Measurements from ENCODE around the gene MACROD2. TPM values are rescaled to one million over a fixed set of nuclear protein-coding genes. Genes with fewer than 3 reads are reported as not detected.
"Not testable (repeated sequence)": the region's sequence is repeated elsewhere in the genome, so short reads cannot be mapped to it uniquely, and the experiment has no call there.

The MACROD2 gene
- total RNA-seq, 4 donors from 2014 or later, result 4.0 to 14.1 (median 10.4) TPM

DNA sequence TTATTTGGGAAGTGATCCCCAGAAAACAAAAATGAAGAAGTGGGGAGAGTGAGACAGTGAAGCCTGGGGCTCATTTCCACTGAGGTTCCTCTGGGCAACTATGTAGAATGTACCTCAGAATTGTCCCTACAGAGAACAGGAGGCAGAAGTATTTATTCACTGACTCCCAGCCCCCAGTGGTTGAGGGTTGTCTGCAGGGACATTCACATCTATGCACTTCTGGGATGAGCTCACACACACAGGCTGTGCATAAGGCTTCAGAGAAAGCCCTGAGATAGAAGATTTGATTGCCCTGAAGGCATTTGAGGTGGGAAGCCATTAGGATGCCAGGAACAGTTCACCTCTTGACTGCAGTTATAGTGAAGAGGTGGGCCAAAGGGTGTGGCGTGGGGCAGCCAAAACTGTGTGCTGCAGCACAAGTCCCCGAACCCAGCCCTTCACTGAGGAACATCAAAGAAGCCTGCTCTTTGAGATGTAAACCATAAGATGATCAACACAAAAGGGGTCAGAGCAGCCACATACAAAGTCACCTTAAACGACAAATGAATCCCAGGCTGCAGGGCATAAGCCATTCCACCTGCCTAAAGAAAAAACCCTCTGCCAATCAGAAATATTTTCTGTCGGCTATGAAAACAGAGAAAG lies 1195.9 kb downstream of the MACROD2 start:
- Histone ChIP-seq H3K4me3 (no peak overlapping the region), H3K36me3 (no peaks in the 10 kb centered on the region), H3K27me3 (no peaks in the 10 kb centered on the region), H3K9me3 (no peaks in the 10 kb centered on the region), H3K27ac (no peak overlapping the region), H3K4me1 (no peaks in the 10 kb centered on the region)
- no peak for DNase-seq (ENCODE audit: low spot score in 2 of 2)
- TF ChIP-seq POLR2A (IDR thresholded peaks at IDR 0.05), result no peak
- TF ChIP-seq, protein P1, sequence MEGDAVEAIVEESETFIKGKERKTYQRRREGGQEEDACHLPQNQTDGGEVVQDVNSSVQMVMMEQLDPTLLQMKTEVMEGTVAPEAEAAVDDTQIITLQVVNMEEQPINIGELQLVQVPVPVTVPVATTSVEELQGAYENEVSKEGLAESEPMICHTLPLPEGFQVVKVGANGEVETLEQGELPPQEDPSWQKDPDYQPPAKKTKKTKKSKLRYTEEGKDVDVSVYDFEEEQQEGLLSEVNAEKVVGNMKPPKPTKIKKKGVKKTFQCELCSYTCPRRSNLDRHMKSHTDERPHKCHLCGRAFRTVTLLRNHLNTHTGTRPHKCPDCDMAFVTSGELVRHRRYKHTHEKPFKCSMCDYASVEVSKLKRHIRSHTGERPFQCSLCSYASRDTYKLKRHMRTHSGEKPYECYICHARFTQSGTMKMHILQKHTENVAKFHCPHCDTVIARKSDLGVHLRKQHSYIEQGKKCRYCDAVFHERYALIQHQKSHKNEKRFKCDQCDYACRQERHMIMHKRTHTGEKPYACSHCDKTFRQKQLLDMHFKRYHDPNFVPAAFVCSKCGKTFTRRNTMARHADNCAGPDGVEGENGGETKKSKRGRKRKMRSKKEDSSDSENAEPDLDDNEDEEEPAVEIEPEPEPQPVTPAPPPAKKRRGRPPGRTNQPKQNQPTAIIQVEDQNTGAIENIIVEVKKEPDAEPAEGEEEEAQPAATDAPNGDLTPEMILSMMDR (IDR thresholded peaks at IDR 0.05), result no peak
- no peak for TF ChIP-seq EP300 (IDR thresholded peaks at IDR 0.05)
- WGBS, 2 donors, result 68 to 80% methylated on average over 4 of the region's 4 CpGs

DNA sequence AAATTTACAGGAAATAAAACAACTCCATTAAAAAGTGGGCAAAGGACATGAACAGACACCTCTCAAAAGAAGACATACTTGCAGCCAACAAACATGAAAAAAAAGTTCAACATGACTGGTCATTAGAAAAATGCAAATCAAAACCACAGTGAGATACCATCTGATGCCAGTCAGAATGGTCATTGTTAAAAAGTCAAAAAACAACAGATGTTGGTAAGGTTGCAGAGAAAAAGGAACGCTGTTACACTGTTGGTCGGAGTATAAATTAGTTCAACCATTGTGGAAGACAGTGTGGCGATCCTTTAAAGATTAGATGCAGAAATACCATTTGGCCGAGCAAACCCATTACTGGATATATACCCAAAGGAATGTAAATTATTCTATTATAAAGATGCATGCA lies 1200.1 kb downstream of the MACROD2 start:
- no peaks in the 10 kb centered on the region for H3K27me3 ChIP-seq
- H3K4me3 ChIP-seq, result no peak overlapping the region
- H3K4me1 ChIP-seq, result no peaks in the 10 kb centered on the region
- no peak for TF ChIP-seq POLR2A (IDR thresholded peaks at IDR 0.05)
- TF ChIP-seq EP300 (IDR thresholded peaks at IDR 0.05), result no peak
- TF ChIP-seq, protein P1 (IDR thresholded peaks at IDR 0.05), result no peak
- 95 to 98% methylated on average over 4 of the region's 4 CpGs for WGBS, 2 donors
- H3K36me3 ChIP-seq, result no peaks in the 10 kb centered on the region
- no peak for DNase-seq (ENCODE audit: low spot score in 2 of 2)
- H3K9me3 ChIP-seq, result no peaks in the 10 kb centered on the region
- no peak overlapping the region for H3K27ac ChIP-seq

DNA sequence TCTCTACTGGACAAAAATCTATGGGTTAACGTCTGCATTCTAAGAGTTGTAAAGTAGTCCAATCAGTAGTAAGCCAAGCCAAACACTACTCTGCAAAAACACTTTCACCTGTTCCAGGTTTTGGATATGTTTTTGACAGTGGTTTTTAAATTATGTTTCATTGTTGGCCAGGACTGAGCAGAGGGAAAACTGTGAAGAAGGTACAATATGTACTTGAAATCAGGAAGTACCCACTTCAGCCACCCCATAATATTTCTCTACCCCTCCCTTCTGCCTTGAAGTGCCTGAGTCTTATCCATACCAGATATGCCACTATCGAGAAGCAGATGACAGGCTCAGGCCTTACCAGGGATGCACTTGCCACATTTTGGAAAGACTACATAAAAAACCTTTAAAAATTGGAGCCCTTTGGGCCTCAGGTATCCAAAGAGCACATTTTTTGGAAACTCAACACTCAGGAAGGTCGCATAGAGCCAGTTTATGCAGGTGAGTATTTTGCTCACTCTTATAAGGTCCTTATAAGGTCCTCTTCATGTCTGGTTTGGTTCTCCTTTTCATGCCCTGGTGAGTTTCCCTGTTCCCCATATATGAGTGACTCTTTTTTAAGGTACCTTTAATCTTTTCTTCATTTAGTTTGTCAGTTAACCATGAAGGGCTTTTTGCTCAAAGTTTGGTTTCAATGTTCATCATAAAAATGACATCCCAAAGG lies 1201.4 kb downstream of the MACROD2 start:
- Histone ChIP-seq H3K4me1 (no peaks in the 10 kb centered on the region), H3K9me3 (no peaks in the 10 kb centered on the region), H3K4me3 (no peak overlapping the region), H3K27me3 (no peaks in the 10 kb centered on the region), H3K27ac (no peak overlapping the region), H3K36me3 (no peaks in the 10 kb centered on the region)
- WGBS, 2 donors, result 80 to 93% methylated on average over 3 of the region's 3 CpGs
- no peak for TF ChIP-seq POLR2A (IDR thresholded peaks at IDR 0.05)
- TF ChIP-seq EP300 (IDR thresholded peaks at IDR 0.05), result no peak
- TF ChIP-seq, protein P1 (IDR thresholded peaks at IDR 0.05), result no peak
- no peak for DNase-seq (ENCODE audit: low spot score in 2 of 2)

DNA sequence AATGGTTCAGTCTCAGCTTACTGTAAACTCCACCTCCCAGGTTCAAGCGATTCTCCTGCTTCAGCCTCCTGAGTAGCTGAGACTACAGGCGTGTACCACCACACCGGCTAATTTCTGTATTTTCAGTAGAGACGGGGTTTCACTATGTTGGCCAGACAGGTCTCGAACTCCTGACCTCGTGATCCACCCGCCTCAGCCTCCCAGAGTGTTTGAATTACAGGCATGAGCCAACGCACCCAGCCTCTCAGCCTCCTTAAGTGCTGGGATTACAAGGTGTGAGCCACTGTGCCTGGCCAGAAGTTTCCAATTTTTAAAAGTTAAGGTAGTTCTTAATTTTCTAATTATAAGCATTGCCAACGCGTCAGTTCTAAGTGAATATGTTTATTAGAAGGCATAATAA lies 1202.7 kb downstream of the MACROD2 start:
- not testable (repeated sequence) for H3K4me1 ChIP-seq; H3K9me3 ChIP-seq; H3K4me3 ChIP-seq; H3K36me3 ChIP-seq; DNase-seq (ENCODE audit: low spot score in 2 of 2); H3K27ac ChIP-seq; H3K27me3 ChIP-seq
- 89 to 98% methylated on average over 10 of the region's 10 CpGs for WGBS, 2 donors

DNA sequence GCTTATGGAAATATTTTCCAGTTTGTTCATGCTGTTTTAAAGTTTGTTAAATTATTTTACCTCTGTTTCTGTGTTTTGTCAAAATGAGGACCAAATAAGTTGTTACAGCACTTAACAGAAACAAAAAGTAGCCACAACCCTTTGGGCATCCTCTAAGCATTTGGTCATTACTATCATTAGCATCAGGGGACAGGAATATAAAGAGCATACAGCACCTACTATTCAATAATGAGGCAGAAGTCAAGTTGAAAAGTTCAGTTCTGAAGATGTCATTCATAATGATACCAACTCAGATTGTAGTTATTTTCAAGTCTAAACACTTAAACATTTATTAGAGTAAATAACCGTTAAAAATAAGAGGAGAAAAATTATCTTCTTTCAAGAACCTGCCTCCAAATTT lies 1204.4 kb downstream of the MACROD2 start:
- Histone ChIP-seq H3K27ac (no peak overlapping the region), H3K4me1 (no peaks in the 10 kb centered on the region), H3K27me3 (no peaks in the 10 kb centered on the region), H3K9me3 (no peaks in the 10 kb centered on the region), H3K4me3 (no peak overlapping the region), H3K36me3 (no peaks in the 10 kb centered on the region)
- DNase-seq (ENCODE audit: low spot score in 2 of 2), result no peak
- TF ChIP-seq, protein P1 (IDR thresholded peaks at IDR 0.05), result no peak
- TF ChIP-seq EP300 (IDR thresholded peaks at IDR 0.05) (no peak), POLR2A (IDR thresholded peaks at IDR 0.05) (no peak)
- 50 to 60% methylated on average over 1 of the region's 1 CpG for WGBS, 2 donors

All from tibial nerve (tissue), 4 donors.